HepG2 (cell line): ENCODE results near the gene U2SURP. TPM values are rescaled to one million over a fixed set of nuclear protein-coding genes. Genes with fewer than 3 reads are reported as not detected.

Source experiments
- ATAC-seq: fragments of 200-7000 bp; cut with Tn5 transposase; 3 replicates; pipeline ENCODE4 v1.9.1; 2020; ENCODE audit warnings: mild to moderate bottlenecking, moderate library complexity
- BruUV-seq: library from RNA; stranded (reverse); fragments of 400-500 nt; replicated peaks from 2 replicates; lab custom pipeline; 2021; lab: Mats Ljungman, UMichigan
- CTCF ChIA-PET: fragments of 300-600 bp; formaldehyde crosslinking; extraction: SDS; loops from one replicate; lab custom pipeline; 2021; ENCODE audit warnings: low total read pairs, inconsistent platforms, low intra/inter-chr PET ratio; lab: Yijun Ruan, JAX
- POLR2A ChIA-PET: fragments of 350-600 bp; sonication (Branson Sonifier 250); formaldehyde crosslinking; loops from one replicate; lab custom pipeline; 2020; ENCODE audit warnings: antibody characterized with exemption, inconsistent platforms; lab: Yijun Ruan, JAX
- DNase-seq: peaks from one replicate; pipeline ENCODE4 v3.0.0-alpha.2; 2015; ENCODE audit warnings: low spot score
- FAIRE-seq: peaks from 3 replicates; lab custom pipeline; 2011; peaks lifted over from hg19 to GRCh38; lab: Jason Lieb, UNC
- H2AFZ ChIP-seq: one replicate; pipeline ENCODE4 v1.6.1; 2011; ENCODE audit warnings: low read length, inconsistent platforms
- H3K27ac ChIP-seq: fragments of 300-600 bp; 3 replicates; pipeline ENCODE4 v1.8.0; 2011; ENCODE audit warnings: mixed run types, mild to moderate bottlenecking, mixed read lengths, low read length, inconsistent platforms; ENCODE audit not compliant: insufficient read depth; ENCODE audit errors: extremely low read length
- H3K27me3 ChIP-seq, 2 experiments: fragments of 200-600 bp in 1 of 2; 2 replicates in 1 of 2; 3 replicates in 1 of 2; pipeline versions ENCODE4 v1.6.0 to v1.8.0; 2011; ENCODE audit warnings: low read length in 2 of 2, mild to moderate bottlenecking in 2 of 2, moderate library complexity in 2 of 2, inconsistent platforms in 1 of 2; ENCODE audit not compliant: insufficient read depth in 2 of 2, control insufficient read depth in 1 of 2
- H3K36me3 ChIP-seq, 2 experiments: fragments of 200-600 bp in 1 of 2; replicated peaks in 1 of 2; 2 replicates in 1 of 2; 3 replicates in 1 of 2; pipeline versions ENCODE4 v1.5.1 to v1.8.0; 2011; ENCODE audit warnings: low read length in 2 of 2, inconsistent platforms in 1 of 2; ENCODE audit not compliant: insufficient read depth in 2 of 2, control insufficient read depth in 1 of 2
- H3K4me1 ChIP-seq: 2 replicates; pipeline ENCODE4 v1.5.1; 2012; ENCODE audit warnings: low read length, inconsistent platforms; ENCODE audit not compliant: insufficient read depth
- H3K4me2 ChIP-seq: 2 replicates; pipeline ENCODE4 v1.6.0; 2011; ENCODE audit warnings: low read depth, low read length, inconsistent platforms
- H3K4me3 ChIP-seq, 3 experiments: fragments of 200-600 bp in 1 of 3; sonication (generic), shearing (Covaris generic) in 1 of 3; replicated peaks in 1 of 3; 2 replicates each; pipeline ENCODE4 v1.5.1; 2011 to 2016; ENCODE audit warnings: low read length in 3 of 3, inconsistent platforms in 2 of 3, low read depth in 2 of 3, mild to moderate bottlenecking in 2 of 3, control low read depth in 1 of 3, mixed read lengths in 1 of 3; ENCODE audit not compliant: insufficient read depth in 1 of 3
- H3K79me2 ChIP-seq: one replicate; pipeline ENCODE4 v1.6.1; 2011; ENCODE audit warnings: low read length, inconsistent platforms; ENCODE audit not compliant: insufficient read depth
- H3K9ac ChIP-seq: 2 replicates; pipeline ENCODE4 v1.6.0; 2011; ENCODE audit warnings: mild to moderate bottlenecking, low read depth, low read length, inconsistent platforms; ENCODE audit not compliant: insufficient read depth
- H3K9me3 ChIP-seq: 2 replicates; pipeline ENCODE4 v1.5.1; 2012; ENCODE audit warnings: mild to moderate bottlenecking, low read length
- H4K20me1 ChIP-seq: 2 replicates; pipeline ENCODE4 v1.6.0; 2011; ENCODE audit warnings: inconsistent platforms, mild to moderate bottlenecking, low read length, moderate library complexity; ENCODE audit not compliant: insufficient read depth
- SMC3 ChIP-seq: IDR thresholded peaks from 2 replicates; pipeline ENCODE4 v1.6.1; 2011; ENCODE audit warnings: low read length, improper control_type of control experiment
- ZNF569 ChIP-seq: sonication (generic); formaldehyde crosslinking; IDR thresholded peaks from 2 replicates; pipeline ENCODE4 v1.5.0; 2020; ENCODE audit warnings: mild to moderate bottlenecking, missing genetic modification reagents, moderate library complexity, borderline replicate concordance
- WGBS: methylation state at CpG from one replicate; pipeline ENCODE4 v1.1.6; 2017; ENCODE audit warnings: low lambda C conversion rate; 5-methylcytosine and 5-hydroxymethylcytosine counted together
- in situ Hi-C: cut with HindIII; loops from 2 replicates; pipeline ENCODE4 v1.10.0; 2017; ENCODE audit warnings: low pct_unique_long_range_greater_than_20kb; ENCODE audit not compliant: extremely low pct_ligation_motif_present
- intact Hi-C: fragments of 100-400 bp; cut with micrococcal nuclease; formaldehyde crosslinking; loops from one replicate; pipeline ENCODE4 v1.10.0; 2022; ENCODE audit not compliant: unreplicated experiment
- polyA plus RNA-seq, 8 experiments: library from polyadenylated mRNA; depleted of rRNA in 3 of 8; stranded (reverse) in 7 of 8; unstranded in 1 of 8; fragments of >200 nt; fragmentation: Illumina TruSeq in 4 of 8; extraction: Trizol in 4 of 8; gene quantifications; 2 replicates each; pipeline versions ENCODE4 v1.2.1 to v1.2.3, GENCODE V29; 2011 to 2016; ENCODE audit warnings: low read depth in 4 of 8, missing spikeins in 1 of 8, mixed read lengths in 1 of 8; ENCODE audit not compliant: insufficient read depth in 1 of 8
- total RNA-seq, 5 experiments: library from RNA; depleted of rRNA; stranded (reverse); fragments of >200 nt; fragmentation: Illumina TruSeq; extraction: Trizol; gene quantifications; 2 replicates each; pipeline ENCODE4 v1.2.3, GENCODE V29; 2016; ENCODE audit warnings: low read depth in 1 of 5
- TF ChIP-seq, protein P1 (sequence below): sonication (generic); formaldehyde crosslinking; IDR thresholded peaks from 2 replicates; pipeline ENCODE4 v1.4.0; 2020; ENCODE audit warnings: missing genetic modification reagents, borderline replicate concordance
- TF ChIP-seq, protein P2 (sequence below): sonication (generic); formaldehyde crosslinking; IDR thresholded peaks from 2 replicates; pipeline ENCODE4 v1.4.0; 2020; ENCODE audit warnings: missing genetic modification reagents
- TF ChIP-seq, protein P3 (sequence below): sonication (generic); formaldehyde crosslinking; IDR thresholded peaks from 2 replicates; pipeline ENCODE4 v1.5.0; 2020; ENCODE audit warnings: missing genetic modification reagents
- TF ChIP-seq, protein P4 (sequence below): IDR thresholded peaks from 2 replicates; pipeline ENCODE4 v1.6.1; 2016; ENCODE audit warnings: missing genetic modification reagents, missing compliant biosample characterization

Gene U2SURP
- total and polyA plus RNA-seq, 2 of the 13 experiments (the other 11 are each of a cell fraction or from before 2014, with no cell fraction given) = 55.9 to 173 TPM

DNA sequence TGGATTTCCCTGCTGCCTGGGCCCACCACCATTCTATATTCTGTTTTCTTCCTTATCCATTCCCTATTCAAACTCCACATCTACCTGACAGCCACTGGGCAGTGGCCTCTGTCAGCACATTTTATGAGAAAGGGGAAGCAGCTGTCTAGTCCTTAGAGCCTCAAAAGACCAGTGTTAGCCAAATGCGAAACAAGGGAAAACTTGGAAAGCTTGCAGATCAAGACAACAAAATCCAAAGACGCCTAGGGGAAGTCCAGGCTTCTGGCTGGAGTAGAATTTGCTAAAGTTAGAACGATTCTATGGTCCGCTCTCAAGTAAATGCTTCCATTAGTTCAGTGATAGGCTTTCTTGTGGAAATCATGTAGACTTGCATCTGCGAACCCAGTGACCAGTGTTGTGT lies 78.8 kb downstream of the U2SURP start:
- no peaks in the 10 kb centered on the region for H3K9me3 ChIP-seq
- TF ChIP-seq ZNF569 (no peak), SMC3 (no peak)
- TF ChIP-seq, protein P1, sequence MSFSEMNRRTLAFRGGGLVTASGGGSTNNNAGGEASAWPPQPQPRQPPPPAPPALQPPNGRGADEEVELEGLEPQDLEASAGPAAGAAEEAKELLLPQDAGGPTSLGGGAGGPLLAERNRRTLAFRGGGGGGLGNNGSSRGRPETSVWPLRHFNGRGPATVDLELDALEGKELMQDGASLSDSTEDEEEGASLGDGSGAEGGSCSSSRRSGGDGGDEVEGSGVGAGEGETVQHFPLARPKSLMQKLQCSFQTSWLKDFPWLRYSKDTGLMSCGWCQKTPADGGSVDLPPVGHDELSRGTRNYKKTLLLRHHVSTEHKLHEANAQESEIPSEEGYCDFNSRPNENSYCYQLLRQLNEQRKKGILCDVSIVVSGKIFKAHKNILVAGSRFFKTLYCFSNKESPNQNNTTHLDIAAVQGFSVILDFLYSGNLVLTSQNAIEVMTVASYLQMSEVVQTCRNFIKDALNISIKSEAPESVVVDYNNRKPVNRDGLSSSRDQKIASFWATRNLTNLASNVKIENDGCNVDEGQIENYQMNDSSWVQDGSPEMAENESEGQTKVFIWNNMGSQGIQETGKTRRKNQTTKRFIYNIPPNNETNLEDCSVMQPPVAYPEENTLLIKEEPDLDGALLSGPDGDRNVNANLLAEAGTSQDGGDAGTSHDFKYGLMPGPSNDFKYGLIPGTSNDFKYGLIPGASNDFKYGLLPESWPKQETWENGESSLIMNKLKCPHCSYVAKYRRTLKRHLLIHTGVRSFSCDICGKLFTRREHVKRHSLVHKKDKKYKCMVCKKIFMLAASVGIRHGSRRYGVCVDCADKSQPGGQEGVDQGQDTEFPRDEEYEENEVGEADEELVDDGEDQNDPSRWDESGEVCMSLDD (CRISPR knock-in tag) = no peak
- TF ChIP-seq, protein P2, sequence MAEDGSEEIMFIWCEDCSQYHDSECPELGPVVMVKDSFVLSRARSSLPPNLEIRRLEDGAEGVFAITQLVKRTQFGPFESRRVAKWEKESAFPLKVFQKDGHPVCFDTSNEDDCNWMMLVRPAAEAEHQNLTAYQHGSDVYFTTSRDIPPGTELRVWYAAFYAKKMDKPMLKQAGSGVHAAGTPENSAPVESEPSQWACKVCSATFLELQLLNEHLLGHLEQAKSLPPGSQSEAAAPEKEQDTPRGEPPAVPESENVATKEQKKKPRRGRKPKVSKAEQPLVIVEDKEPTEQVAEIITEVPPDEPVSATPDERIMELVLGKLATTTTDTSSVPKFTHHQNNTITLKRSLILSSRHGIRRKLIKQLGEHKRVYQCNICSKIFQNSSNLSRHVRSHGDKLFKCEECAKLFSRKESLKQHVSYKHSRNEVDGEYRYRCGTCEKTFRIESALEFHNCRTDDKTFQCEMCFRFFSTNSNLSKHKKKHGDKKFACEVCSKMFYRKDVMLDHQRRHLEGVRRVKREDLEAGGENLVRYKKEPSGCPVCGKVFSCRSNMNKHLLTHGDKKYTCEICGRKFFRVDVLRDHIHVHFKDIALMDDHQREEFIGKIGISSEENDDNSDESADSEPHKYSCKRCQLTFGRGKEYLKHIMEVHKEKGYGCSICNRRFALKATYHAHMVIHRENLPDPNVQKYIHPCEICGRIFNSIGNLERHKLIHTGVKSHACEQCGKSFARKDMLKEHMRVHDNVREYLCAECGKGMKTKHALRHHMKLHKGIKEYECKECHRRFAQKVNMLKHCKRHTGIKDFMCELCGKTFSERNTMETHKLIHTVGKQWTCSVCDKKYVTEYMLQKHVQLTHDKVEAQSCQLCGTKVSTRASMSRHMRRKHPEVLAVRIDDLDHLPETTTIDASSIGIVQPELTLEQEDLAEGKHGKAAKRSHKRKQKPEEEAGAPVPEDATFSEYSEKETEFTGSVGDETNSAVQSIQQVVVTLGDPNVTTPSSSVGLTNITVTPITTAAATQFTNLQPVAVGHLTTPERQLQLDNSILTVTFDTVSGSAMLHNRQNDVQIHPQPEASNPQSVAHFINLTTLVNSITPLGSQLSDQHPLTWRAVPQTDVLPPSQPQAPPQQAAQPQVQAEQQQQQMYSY (CRISPR knock-in tag) = no peak
- TF ChIP-seq, protein P3, sequence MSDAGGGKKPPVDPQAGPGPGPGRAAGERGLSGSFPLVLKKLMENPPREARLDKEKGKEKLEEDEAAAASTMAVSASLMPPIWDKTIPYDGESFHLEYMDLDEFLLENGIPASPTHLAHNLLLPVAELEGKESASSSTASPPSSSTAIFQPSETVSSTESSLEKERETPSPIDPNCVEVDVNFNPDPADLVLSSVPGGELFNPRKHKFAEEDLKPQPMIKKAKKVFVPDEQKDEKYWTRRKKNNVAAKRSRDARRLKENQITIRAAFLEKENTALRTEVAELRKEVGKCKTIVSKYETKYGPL = no peak
- TF ChIP-seq, protein P4, sequence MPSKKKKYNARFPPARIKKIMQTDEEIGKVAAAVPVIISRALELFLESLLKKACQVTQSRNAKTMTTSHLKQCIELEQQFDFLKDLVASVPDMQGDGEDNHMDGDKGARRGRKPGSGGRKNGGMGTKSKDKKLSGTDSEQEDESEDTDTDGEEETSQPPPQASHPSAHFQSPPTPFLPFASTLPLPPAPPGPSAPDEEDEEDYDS (CRISPR knock-in tag) = no peak
- intact Hi-C loops = no loop called here
- no peaks in the 10 kb centered on the region for H3K36me3 ChIP-seq
- ChIA-PET POLR2A (no interaction called here), CTCF (no interaction called here)
- H4K20me1 ChIP-seq = no peaks in the 10 kb centered on the region
- H2AFZ ChIP-seq = no peak overlapping the region
- H3K9ac ChIP-seq = no peak overlapping the region
- no peak for FAIRE-seq
- H3K4me3 ChIP-seq = no peak overlapping the region
- 20% methylated on average over 5 of the region's 5 CpGs for WGBS
- H3K79me2 ChIP-seq = no peaks in the 10 kb centered on the region
- in situ Hi-C loops = no loop called here
- H3K27me3 ChIP-seq = peaks cover 2 to 6% of the 10 kb centered on the region in 2 experiments; a peak in 2 of 5 replicates
- no TSS peak for BruUV-seq
- H3K4me2 ChIP-seq = no peak overlapping the region
- no peak for DNase-seq
- H3K27ac ChIP-seq = no peak overlapping the region
- no peak for ATAC-seq
- no peaks in the 10 kb centered on the region for H3K4me1 ChIP-seq
